HG03175 (cell line): Measurements from ENCODE around the gene PROKR1.
"Not testable (repeated sequence)": the region's sequence is repeated elsewhere in the genome, so short reads cannot be mapped to it uniquely, and the experiment has no call there.

Experiments used
- ATAC-seq: cut with Tn5 transposase; IDR thresholded peaks from one replicate; pipeline ENCODE4 v1.9.1; 2021; ENCODE audit warnings: mild to moderate bottlenecking, moderate library complexity; ENCODE audit not compliant: unreplicated experiment

PROKR1 gene

GRCh38 chr2:68653538-68653982, 10.2 kb downstream of the PROKR1 start:
- ATAC-seq: no peak

- ATAC-seq: no peak
Measured at GRCh38 chr2:68658266-68658665, 14.9 kb downstream of the PROKR1 start.

- ATAC-seq: no peak
Measured at GRCh38 chr2:68659081-68659480, 15.7 kb downstream of the PROKR1 start.

GRCh38 chr2:68660658-68661057, 17.3 kb downstream of the PROKR1 start:
- ATAC-seq: no peak

GRCh38 chr2:68662466-68662865, 19.1 kb downstream of the PROKR1 start:
- ATAC-seq: no peak

GRCh38 chr2:68663371-68664156, 20.2 kb downstream of the PROKR1 start:
- no peak for ATAC-seq

GRCh38 chr2:68667371-68667770, 24.0 kb downstream of the PROKR1 start:
- ATAC-seq: no peak

- no peak for ATAC-seq
Measured at GRCh38 chr2:68669651-68670050, 26.3 kb downstream of the PROKR1 start.

- ATAC-seq: no peak
Measured at GRCh38 chr2:68671961-68672360, 28.6 kb downstream of the PROKR1 start.

GRCh38 chr2:68673631-68674030, 30.3 kb downstream of the PROKR1 start:
- no peak for ATAC-seq

- ATAC-seq: no peak
Measured at GRCh38 chr2:68675470-68675869, 32.1 kb downstream of the PROKR1 start.

GRCh38 chr2:68677837-68678236, 34.5 kb downstream of the PROKR1 start:
- ATAC-seq: not testable (repeated sequence)

- not testable (repeated sequence) for ATAC-seq
Measured at GRCh38 chr2:68679166-68679916, 36.0 kb downstream of the PROKR1 start.

- not testable (repeated sequence) for ATAC-seq
Measured at GRCh38 chr2:68679917-68680267, 36.5 kb downstream of the PROKR1 start.

GRCh38 chr2:68684197-68684596, 40.8 kb downstream of the PROKR1 start:
- no peak for ATAC-seq

- ATAC-seq: no peak
Measured at GRCh38 chr2:68686178-68686577, 42.8 kb downstream of the PROKR1 start.

GRCh38 chr2:68687018-68687417, 43.6 kb downstream of the PROKR1 start:
- ATAC-seq: no peak

GRCh38 chr2:68689553-68690537, 46.5 kb downstream of the PROKR1 start:
- peak; percentile 95 for ATAC-seq

- no peak for ATAC-seq
Measured at GRCh38 chr2:68690851-68691250, 47.5 kb downstream of the PROKR1 start.

- no peak for ATAC-seq
Measured at GRCh38 chr2:68692511-68692910, 49.1 kb downstream of the PROKR1 start.

- no peak for ATAC-seq
Measured at GRCh38 chr2:68693951-68694350, 50.6 kb downstream of the PROKR1 start.
